Heart left ventricle (tissue), 13 donors: ENCODE data around the gene DMD.

Source experiments
- POLR2A ChIP-seq, 2 donors: fragments of 450-650 bp; IDR thresholded peaks; one replicate each; pipeline ENCODE4 v1.6.1; 2017; ENCODE audit warnings: antibody characterized with exemption in 2 of 2, mild to moderate bottlenecking in 2 of 2, moderate library complexity in 2 of 2
- TF ChIP-seq, protein P1 (sequence below), 12 donors: fragments of 200-600 bp; sonication (generic) in 4 of 12; IDR thresholded peaks; one replicate each; pipeline versions ENCODE4 v1.5.0 to v1.8.0; 2018 to 2022; ENCODE audit warnings: antibody characterized with exemption in 12 of 12, mild to moderate bottlenecking in 5 of 12
- donor health status: ischemic (EF 13 %, LVEDD 7.1; RV severe dilation, severe dysfunction).
- donor health status: DM: no; HTN: yes; CAD: no.
- donor health status: DM: no; HTN: no; CAD: no.
- donor health status: ischemic (EF 25% LVEDD 6.9; RV normal size, moderate dysfunction).
- donor health status: ischemic (EF 25% LVEDD 5.7; RV mildly dilated, moderate dysfunction).
- donor health status: ischemic (EF 35%, LVEDD 5.7; RV mildly dilated, moderate dysfunction).
- donor health status: nonischemic (EF 11% LVEDD 7.7; RV severe dilation, severe dysfunction).
- donor health status: DM: yes; HTN: yes; CAD: no.
- donor health status: PGD.
- donor health status: ischemic (EF 29% LVEDD 5.4; RV normal size, mild dysfunction).
- donor health status: nonischemic (EF 23%, LVEDD 6.1; RV moderate dilation, normal function).

DNA sequence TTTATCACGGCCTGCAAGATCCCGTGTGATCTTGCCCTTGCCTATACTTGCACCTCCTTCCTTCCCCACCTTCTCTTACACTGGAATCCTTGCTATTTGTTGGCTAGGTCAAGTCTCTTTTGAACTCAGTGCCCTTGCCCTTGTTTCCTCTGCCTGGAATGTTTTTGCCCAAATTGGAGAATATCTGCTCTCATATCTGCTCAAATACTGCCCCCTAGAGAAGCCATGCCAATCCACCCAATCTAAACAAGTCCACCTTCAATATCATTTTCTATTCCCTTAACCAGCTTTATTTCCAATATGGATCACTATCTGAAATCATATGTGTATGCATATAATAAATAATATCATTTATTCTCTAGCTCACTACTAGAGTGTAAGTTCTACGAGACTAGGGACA is 1095.3 kb downstream of the DMD start:
- TF ChIP-seq, protein P1, sequence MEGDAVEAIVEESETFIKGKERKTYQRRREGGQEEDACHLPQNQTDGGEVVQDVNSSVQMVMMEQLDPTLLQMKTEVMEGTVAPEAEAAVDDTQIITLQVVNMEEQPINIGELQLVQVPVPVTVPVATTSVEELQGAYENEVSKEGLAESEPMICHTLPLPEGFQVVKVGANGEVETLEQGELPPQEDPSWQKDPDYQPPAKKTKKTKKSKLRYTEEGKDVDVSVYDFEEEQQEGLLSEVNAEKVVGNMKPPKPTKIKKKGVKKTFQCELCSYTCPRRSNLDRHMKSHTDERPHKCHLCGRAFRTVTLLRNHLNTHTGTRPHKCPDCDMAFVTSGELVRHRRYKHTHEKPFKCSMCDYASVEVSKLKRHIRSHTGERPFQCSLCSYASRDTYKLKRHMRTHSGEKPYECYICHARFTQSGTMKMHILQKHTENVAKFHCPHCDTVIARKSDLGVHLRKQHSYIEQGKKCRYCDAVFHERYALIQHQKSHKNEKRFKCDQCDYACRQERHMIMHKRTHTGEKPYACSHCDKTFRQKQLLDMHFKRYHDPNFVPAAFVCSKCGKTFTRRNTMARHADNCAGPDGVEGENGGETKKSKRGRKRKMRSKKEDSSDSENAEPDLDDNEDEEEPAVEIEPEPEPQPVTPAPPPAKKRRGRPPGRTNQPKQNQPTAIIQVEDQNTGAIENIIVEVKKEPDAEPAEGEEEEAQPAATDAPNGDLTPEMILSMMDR (IDR thresholded peaks at IDR 0.05): no peak
- no peak for TF ChIP-seq POLR2A (IDR thresholded peaks at IDR 0.05)
